HepG2 (cell line): ENCODE results near the gene ADIPOR2. TPM values are rescaled to one million over a fixed set of nuclear protein-coding genes. Genes with fewer than 3 reads are reported as not detected.

ENCODE experiments used
- HOXA3 ChIP-seq: sonication (generic); formaldehyde crosslinking; IDR thresholded peaks from 2 replicates; pipeline ENCODE4 v1.5.0; 2020; ENCODE audit warnings: missing genetic modification reagents
- HOXA5 ChIP-seq: sonication (generic); formaldehyde crosslinking; IDR thresholded peaks from 2 replicates; pipeline ENCODE4 v1.4.0; 2020; ENCODE audit warnings: missing genetic modification reagents
- ZNF253 ChIP-seq: sonication (generic); formaldehyde crosslinking; IDR thresholded peaks from 2 replicates; pipeline ENCODE4 v1.8.0; 2022; ENCODE audit warnings: mild to moderate bottlenecking, missing genetic modification reagents, borderline replicate concordance
- ZNF337 ChIP-seq: sonication (generic); formaldehyde crosslinking; IDR thresholded peaks from 2 replicates; pipeline ENCODE4 v1.5.1; 2020; ENCODE audit warnings: missing genetic modification reagents, low read depth, mild to moderate bottlenecking, borderline replicate concordance
- ZNF543 ChIP-seq: sonication (generic); formaldehyde crosslinking; IDR thresholded peaks from 2 replicates; pipeline ENCODE4 v1.4.0; 2020; ENCODE audit warnings: mild to moderate bottlenecking, missing genetic modification reagents
- ZNF772 ChIP-seq: sonication (generic); formaldehyde crosslinking; IDR thresholded peaks from 2 replicates; pipeline ENCODE4 v1.5.0; 2020; ENCODE audit warnings: mild to moderate bottlenecking, missing genetic modification reagents
- polyA plus RNA-seq, 8 experiments: library from polyadenylated mRNA; depleted of rRNA in 3 of 8; stranded (reverse) in 7 of 8; unstranded in 1 of 8; fragments of >200 nt; fragmentation: Illumina TruSeq in 4 of 8; extraction: Trizol in 4 of 8; gene quantifications; 2 replicates each; pipeline versions ENCODE4 v1.2.1 to v1.2.3, GENCODE V29; 2011 to 2016; ENCODE audit warnings: low read depth in 4 of 8, missing spikeins in 1 of 8, mixed read lengths in 1 of 8; ENCODE audit not compliant: insufficient read depth in 1 of 8
- total RNA-seq, 5 experiments: library from RNA; depleted of rRNA; stranded (reverse); fragments of >200 nt; fragmentation: Illumina TruSeq; extraction: Trizol; gene quantifications; 2 replicates each; pipeline ENCODE4 v1.2.3, GENCODE V29; 2016; ENCODE audit warnings: low read depth in 1 of 5
- TF ChIP-seq, protein P1 (sequence below): sonication (generic); formaldehyde crosslinking; IDR thresholded peaks from 2 replicates; pipeline ENCODE4 v1.4.0; 2020; ENCODE audit warnings: missing genetic modification reagents, borderline replicate concordance
- TF ChIP-seq, protein P2 (sequence below): sonication (generic); formaldehyde crosslinking; IDR thresholded peaks from 2 replicates; pipeline ENCODE4 v1.4.0; 2020; ENCODE audit warnings: missing genetic modification reagents
- TF ChIP-seq, protein P3 (sequence below): sonication (generic); formaldehyde crosslinking; conservative IDR thresholded peaks from 2 replicates; pipeline ENCODE4 v1.4.0; 2020; ENCODE audit warnings: missing genetic modification reagents
- TF ChIP-seq, protein P4 (sequence below): sonication (generic); formaldehyde crosslinking; IDR thresholded peaks from 2 replicates; pipeline ENCODE4 v1.4.0; 2020; ENCODE audit warnings: missing genetic modification reagents
- TF ChIP-seq, protein P5 (sequence below): sonication (generic); formaldehyde crosslinking; IDR thresholded peaks from 2 replicates; pipeline ENCODE4 v1.4.0; 2020; ENCODE audit warnings: missing genetic modification reagents, mild to moderate bottlenecking, borderline replicate concordance
- TF ChIP-seq, protein P6 (sequence below): sonication (generic); formaldehyde crosslinking; IDR thresholded peaks from 2 replicates; pipeline ENCODE4 v1.4.0; 2020; ENCODE audit warnings: mild to moderate bottlenecking, missing genetic modification reagents

Gene ADIPOR2
- total and polyA plus RNA-seq, 2 of the 13 experiments (the other 11 are each of a cell fraction or from before 2014, with no cell fraction given), result 35.2 to 52.2 TPM

DNA sequence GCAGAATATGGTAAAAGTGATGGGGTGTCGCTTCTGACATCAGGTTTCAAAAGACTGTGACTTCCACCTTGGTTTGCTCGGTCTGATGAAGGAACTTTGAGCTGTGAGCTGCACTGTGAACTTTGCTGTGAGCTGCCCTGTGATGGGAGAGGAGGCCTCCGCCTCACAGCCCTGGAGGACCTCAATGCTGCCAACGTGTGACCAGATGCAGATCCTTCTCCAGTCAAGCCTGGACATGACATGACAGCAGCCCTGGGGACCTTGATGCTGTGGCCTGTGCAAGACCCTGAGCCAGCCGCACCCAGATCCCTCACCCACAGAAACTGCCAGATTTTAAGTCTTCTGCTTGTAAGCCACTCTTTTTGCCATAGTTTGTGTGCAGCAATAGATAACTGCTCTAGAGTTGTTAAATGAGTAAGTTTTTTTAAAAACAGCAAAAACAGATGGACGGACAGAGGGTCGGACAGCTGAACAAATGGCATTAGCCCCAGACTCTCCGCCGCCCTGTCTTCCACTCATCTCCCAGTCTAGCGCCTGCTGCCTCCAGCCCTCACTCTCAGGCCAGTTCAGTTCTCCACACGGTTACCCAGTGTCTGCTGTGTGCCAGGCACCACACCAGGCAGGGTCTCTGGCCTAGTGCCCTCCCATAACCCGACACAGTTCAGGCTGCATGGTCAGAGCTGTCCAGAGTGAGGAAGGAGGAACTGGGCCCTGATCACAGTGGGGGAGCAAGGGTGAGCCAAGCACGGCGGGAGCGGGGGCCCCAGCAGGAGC is 116.4 kb downstream of the ADIPOR2 start (continued):
- TF ChIP-seq, protein P1, sequence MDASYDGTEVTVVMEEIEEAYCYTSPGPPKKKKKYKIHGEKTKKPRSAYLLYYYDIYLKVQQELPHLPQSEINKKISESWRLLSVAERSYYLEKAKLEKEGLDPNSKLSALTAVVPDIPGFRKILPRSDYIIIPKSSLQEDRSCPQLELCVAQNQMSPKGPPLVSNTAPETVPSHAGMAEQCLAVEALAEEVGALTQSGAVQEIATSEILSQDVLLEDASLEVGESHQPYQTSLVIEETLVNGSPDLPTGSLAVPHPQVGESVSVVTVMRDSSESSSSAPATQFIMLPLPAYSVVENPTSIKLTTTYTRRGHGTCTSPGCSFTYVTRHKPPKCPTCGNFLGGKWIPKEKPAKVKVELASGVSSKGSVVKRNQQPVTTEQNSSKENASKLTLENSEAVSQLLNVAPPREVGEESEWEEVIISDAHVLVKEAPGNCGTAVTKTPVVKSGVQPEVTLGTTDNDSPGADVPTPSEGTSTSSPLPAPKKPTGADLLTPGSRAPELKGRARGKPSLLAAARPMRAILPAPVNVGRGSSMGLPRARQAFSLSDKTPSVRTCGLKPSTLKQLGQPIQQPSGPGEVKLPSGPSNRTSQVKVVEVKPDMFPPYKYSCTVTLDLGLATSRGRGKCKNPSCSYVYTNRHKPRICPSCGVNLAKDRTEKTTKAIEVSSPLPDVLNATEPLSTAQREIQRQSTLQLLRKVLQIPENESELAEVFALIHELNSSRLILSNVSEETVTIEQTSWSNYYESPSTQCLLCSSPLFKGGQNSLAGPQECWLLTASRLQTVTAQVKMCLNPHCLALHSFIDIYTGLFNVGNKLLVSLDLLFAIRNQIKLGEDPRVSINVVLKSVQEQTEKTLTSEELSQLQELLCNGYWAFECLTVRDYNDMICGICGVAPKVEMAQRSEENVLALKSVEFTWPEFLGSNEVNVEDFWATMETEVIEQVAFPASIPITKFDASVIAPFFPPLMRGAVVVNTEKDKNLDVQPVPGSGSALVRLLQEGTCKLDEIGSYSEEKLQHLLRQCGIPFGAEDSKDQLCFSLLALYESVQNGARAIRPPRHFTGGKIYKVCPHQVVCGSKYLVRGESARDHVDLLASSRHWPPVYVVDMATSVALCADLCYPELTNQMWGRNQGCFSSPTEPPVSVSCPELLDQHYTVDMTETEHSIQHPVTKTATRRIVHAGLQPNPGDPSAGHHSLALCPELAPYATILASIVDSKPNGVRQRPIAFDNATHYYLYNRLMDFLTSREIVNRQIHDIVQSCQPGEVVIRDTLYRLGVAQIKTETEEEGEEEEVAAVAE, result no peak
- TF ChIP-seq, protein P2, sequence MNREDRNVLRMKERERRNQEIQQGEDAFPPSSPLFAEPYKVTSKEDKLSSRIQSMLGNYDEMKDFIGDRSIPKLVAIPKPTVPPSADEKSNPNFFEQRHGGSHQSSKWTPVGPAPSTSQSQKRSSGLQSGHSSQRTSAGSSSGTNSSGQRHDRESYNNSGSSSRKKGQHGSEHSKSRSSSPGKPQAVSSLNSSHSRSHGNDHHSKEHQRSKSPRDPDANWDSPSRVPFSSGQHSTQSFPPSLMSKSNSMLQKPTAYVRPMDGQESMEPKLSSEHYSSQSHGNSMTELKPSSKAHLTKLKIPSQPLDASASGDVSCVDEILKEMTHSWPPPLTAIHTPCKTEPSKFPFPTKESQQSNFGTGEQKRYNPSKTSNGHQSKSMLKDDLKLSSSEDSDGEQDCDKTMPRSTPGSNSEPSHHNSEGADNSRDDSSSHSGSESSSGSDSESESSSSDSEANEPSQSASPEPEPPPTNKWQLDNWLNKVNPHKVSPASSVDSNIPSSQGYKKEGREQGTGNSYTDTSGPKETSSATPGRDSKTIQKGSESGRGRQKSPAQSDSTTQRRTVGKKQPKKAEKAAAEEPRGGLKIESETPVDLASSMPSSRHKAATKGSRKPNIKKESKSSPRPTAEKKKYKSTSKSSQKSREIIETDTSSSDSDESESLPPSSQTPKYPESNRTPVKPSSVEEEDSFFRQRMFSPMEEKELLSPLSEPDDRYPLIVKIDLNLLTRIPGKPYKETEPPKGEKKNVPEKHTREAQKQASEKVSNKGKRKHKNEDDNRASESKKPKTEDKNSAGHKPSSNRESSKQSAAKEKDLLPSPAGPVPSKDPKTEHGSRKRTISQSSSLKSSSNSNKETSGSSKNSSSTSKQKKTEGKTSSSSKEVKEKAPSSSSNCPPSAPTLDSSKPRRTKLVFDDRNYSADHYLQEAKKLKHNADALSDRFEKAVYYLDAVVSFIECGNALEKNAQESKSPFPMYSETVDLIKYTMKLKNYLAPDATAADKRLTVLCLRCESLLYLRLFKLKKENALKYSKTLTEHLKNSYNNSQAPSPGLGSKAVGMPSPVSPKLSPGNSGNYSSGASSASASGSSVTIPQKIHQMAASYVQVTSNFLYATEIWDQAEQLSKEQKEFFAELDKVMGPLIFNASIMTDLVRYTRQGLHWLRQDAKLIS (CRISPR knock-in tag), result no peak
- TF ChIP-seq, protein P3, sequence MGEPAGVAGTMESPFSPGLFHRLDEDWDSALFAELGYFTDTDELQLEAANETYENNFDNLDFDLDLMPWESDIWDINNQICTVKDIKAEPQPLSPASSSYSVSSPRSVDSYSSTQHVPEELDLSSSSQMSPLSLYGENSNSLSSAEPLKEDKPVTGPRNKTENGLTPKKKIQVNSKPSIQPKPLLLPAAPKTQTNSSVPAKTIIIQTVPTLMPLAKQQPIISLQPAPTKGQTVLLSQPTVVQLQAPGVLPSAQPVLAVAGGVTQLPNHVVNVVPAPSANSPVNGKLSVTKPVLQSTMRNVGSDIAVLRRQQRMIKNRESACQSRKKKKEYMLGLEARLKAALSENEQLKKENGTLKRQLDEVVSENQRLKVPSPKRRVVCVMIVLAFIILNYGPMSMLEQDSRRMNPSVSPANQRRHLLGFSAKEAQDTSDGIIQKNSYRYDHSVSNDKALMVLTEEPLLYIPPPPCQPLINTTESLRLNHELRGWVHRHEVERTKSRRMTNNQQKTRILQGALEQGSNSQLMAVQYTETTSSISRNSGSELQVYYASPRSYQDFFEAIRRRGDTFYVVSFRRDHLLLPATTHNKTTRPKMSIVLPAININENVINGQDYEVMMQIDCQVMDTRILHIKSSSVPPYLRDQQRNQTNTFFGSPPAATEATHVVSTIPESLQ (CRISPR knock-in tag), result no peak
- no peak for TF ChIP-seq ZNF253 (CRISPR knock-in tag)
- TF ChIP-seq, protein P4, sequence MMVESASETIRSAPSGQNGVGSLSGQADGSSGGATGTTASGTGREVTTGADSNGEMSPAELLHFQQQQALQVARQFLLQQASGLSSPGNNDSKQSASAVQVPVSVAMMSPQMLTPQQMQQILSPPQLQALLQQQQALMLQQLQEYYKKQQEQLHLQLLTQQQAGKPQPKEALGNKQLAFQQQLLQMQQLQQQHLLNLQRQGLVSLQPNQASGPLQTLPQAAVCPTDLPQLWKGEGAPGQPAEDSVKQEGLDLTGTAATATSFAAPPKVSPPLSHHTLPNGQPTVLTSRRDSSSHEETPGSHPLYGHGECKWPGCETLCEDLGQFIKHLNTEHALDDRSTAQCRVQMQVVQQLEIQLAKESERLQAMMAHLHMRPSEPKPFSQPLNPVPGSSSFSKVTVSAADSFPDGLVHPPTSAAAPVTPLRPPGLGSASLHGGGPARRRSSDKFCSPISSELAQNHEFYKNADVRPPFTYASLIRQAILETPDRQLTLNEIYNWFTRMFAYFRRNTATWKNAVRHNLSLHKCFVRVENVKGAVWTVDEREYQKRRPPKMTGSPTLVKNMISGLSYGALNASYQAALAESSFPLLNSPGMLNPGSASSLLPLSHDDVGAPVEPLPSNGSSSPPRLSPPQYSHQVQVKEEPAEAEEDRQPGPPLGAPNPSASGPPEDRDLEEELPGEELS (CRISPR knock-in tag), result no peak
- no peak for TF ChIP-seq ZNF543 (CRISPR knock-in tag)
- TF ChIP-seq HOXA5 (CRISPR knock-in tag), result no peak
- no peak for TF ChIP-seq ZNF772 (CRISPR knock-in tag)
- TF ChIP-seq, protein P5, sequence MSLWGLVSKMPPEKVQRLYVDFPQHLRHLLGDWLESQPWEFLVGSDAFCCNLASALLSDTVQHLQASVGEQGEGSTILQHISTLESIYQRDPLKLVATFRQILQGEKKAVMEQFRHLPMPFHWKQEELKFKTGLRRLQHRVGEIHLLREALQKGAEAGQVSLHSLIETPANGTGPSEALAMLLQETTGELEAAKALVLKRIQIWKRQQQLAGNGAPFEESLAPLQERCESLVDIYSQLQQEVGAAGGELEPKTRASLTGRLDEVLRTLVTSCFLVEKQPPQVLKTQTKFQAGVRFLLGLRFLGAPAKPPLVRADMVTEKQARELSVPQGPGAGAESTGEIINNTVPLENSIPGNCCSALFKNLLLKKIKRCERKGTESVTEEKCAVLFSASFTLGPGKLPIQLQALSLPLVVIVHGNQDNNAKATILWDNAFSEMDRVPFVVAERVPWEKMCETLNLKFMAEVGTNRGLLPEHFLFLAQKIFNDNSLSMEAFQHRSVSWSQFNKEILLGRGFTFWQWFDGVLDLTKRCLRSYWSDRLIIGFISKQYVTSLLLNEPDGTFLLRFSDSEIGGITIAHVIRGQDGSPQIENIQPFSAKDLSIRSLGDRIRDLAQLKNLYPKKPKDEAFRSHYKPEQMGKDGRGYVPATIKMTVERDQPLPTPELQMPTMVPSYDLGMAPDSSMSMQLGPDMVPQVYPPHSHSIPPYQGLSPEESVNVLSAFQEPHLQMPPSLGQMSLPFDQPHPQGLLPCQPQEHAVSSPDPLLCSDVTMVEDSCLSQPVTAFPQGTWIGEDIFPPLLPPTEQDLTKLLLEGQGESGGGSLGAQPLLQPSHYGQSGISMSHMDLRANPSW (CRISPR knock-in tag), result no peak
- TF ChIP-seq, protein P6, sequence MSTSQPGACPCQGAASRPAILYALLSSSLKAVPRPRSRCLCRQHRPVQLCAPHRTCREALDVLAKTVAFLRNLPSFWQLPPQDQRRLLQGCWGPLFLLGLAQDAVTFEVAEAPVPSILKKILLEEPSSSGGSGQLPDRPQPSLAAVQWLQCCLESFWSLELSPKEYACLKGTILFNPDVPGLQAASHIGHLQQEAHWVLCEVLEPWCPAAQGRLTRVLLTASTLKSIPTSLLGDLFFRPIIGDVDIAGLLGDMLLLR, result no peak
- TF ChIP-seq HOXA3 (CRISPR knock-in tag), result peak; percentile 42; the same call in 1 of the 2 replicates
- TF ChIP-seq ZNF337, result no peak
